Measurements from ENCODE around the gene PGLYRP4. TPM values are rescaled to one million over a fixed set of nuclear protein-coding genes. Genes with fewer than 3 reads are reported as not detected.

Gene PGLYRP4
- total RNA-seq, 4 donors from 2014 or later: not detected

GRCh38 chr1:153364156-153364555 is 15.5 kb upstream of the PGLYRP4 start:
- no peak overlapping the region for H3K4me3 ChIP-seq (replicated peaks in 1 of 3)
- TF ChIP-seq CTCF (IDR thresholded peaks at IDR 0.05) (no peak), POLR2A (IDR thresholded peaks at IDR 0.05) (no peak)
- no peaks in the 10 kb centered on the region for H3K36me3 ChIP-seq
- no peak for DNase-seq
- no peaks in the 10 kb centered on the region for H3K9me3 ChIP-seq
- no peaks in the 10 kb centered on the region for H3K4me1 ChIP-seq
- H3K27ac ChIP-seq: no peak overlapping the region
- intact Hi-C loops (cut with DNase I): no loop called here
- H3K27me3 ChIP-seq: no peaks in the 10 kb centered on the region

DNA sequence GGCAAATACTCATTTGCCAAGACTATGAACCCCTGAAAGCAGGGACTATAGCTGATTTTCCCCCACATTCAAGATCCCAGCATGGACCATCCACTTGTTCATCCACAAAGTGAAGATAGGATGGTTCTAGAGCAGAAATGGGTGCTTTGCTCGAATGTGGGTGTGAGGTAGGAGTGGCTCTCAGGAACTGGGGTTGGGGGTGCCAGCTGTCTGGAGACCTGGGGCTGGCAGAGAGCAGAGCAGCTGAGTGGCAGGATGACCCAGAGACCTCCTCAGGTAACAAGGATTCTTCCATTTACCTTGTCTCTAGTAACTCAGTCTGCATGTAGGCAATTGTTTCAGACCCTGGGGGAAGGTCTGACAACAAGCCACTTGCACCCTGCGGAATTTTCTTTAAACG is 15.0 kb upstream of the PGLYRP4 start:
- Histone ChIP-seq H3K27ac (no peak overlapping the region), H3K36me3 (no peaks in the 10 kb centered on the region), H3K4me1 (no peaks in the 10 kb centered on the region), H3K9me3 (no peaks in the 10 kb centered on the region), H3K27me3 (no peaks in the 10 kb centered on the region), H3K4me3 (replicated peaks in 1 of 3) (no peak overlapping the region)
- DNase-seq: no peak
- TF ChIP-seq POLR2A (IDR thresholded peaks at IDR 0.05): no peak
- no peak for TF ChIP-seq CTCF (IDR thresholded peaks at IDR 0.05)
- 52 to 66% methylated on average over 3 of the region's 3 CpGs for WGBS, 2 donors
- intact Hi-C loops (cut with DNase I): no loop called here

GRCh38 chr1:153362187-153362775 is 13.6 kb upstream of the PGLYRP4 start:
- Histone ChIP-seq H3K4me1 (no peaks in the 10 kb centered on the region), H3K36me3 (no peaks in the 10 kb centered on the region), H3K4me3 (replicated peaks in 1 of 3) (no peak overlapping the region), H3K27me3 (no peaks in the 10 kb centered on the region), H3K9me3 (no peaks in the 10 kb centered on the region), H3K27ac (no peak overlapping the region)
- TF ChIP-seq POLR2A (IDR thresholded peaks at IDR 0.05) (no peak), CTCF (IDR thresholded peaks at IDR 0.05) (no peak)
- DNase-seq: no peak
- intact Hi-C loops (cut with DNase I): no loop called here
- WGBS, 2 donors: 80 to 98% methylated on average over 2 to 3 of the region's 3 CpGs

GRCh38 chr1:153361480-153362109 is 13.0 kb upstream of the PGLYRP4 start:
- intact Hi-C loops (cut with DNase I): no loop called here
- Histone ChIP-seq H3K4me1 (no peaks in the 10 kb centered on the region), H3K27ac (no peak overlapping the region), H3K27me3 (no peaks in the 10 kb centered on the region), H3K9me3 (no peaks in the 10 kb centered on the region), H3K36me3 (no peaks in the 10 kb centered on the region), H3K4me3 (replicated peaks in 1 of 3) (no peak overlapping the region)
- TF ChIP-seq CTCF (IDR thresholded peaks at IDR 0.05) (no peak), POLR2A (IDR thresholded peaks at IDR 0.05) (no peak)
- DNase-seq: no peak
- 68 to 78% methylated on average over 3 to 4 of the region's 4 CpGs for WGBS, 2 donors

DNA sequence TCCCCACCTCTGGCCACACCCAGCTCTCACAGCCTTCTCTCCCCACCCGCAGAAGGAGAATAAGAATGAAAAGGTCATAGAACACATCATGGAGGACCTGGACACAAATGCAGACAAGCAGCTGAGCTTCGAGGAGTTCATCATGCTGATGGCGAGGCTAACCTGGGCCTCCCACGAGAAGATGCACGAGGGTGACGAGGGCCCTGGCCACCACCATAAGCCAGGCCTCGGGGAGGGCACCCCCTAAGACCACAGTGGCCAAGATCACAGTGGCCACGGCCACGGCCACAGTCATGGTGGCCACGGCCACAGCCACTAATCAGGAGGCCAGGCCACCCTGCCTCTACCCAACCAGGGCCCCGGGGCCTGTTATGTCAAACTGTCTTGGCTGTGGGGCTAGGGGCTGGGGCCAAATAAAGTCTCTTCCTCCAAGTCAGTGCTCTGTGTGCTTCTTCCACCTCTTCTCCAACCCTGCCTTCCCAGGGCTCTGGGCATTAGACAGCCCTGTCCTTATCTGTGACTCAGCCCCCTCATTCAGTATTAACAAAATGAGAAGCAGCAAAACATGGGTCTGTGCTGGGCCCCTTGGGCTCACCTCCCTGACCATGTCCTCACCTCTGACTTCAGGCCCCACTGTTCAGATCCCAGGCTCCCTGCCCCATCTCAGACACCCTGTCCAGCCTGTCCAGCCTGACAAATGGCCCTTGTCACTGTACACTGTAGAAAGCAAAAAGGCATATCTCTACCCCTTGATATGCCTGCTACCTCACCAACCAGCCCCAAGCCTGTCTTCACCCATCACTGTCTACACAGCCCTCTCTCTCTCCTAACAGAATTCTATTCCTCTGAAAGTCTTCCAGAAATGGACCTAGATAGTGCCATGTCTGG is 12.2 kb upstream of the PGLYRP4 start:
- Histone ChIP-seq H3K9me3 (no peaks in the 10 kb centered on the region), H3K27me3 (no peaks in the 10 kb centered on the region), H3K4me3 (replicated peaks in 1 of 3) (no peak overlapping the region), H3K4me1 (no peaks in the 10 kb centered on the region), H3K36me3 (no peaks in the 10 kb centered on the region), H3K27ac (no peak overlapping the region)
- 85 to 92% methylated on average over 11 of the region's 11 CpGs for WGBS, 2 donors
- DNase-seq: no peak
- intact Hi-C loops (cut with DNase I): no loop called here
- TF ChIP-seq CTCF (IDR thresholded peaks at IDR 0.05) (no peak), POLR2A (IDR thresholded peaks at IDR 0.05) (no peak)

Measured in thyroid gland (tissue), 4 donors.